IMR-90 (cell line): ENCODE data around the gene ASF1A. TPM values are rescaled to one million over a fixed set of nuclear protein-coding genes. Genes with fewer than 3 reads are reported as not detected.

Experiments
- ATAC-seq: fragments of 200-7000 bp; cut with Tn5 transposase; 2 replicates; pipeline ENCODE4 v1.9.1; 2020; ENCODE audit warnings: low read depth, mild to moderate bottlenecking, moderate library complexity
- BruUV-seq: library from RNA; stranded (reverse); fragments of 400-500 nt; replicated peaks from 2 replicates; lab custom pipeline; 2021; lab: Mats Ljungman, UMichigan
- CTCF ChIA-PET: fragments of 300-600 bp; formaldehyde crosslinking; extraction: SDS; loops from one replicate; lab custom pipeline; 2021; ENCODE audit warnings: antibody characterized with exemption; lab: Yijun Ruan, JAX
- POLR2A ChIA-PET: fragments of 300-600 bp; sonication (Branson Sonifier 250); formaldehyde crosslinking; loops from one replicate; lab custom pipeline; 2022; ENCODE audit warnings: antibody characterized with exemption; ENCODE audit not compliant: unreplicated experiment; lab: Charles Lee
- DNase-seq: peaks from one replicate; pipeline ENCODE4 v3.0.0; 2013
- H2AFZ ChIP-seq: replicated peaks from 2 replicates; pipeline ENCODE3; 2013; ENCODE audit warnings: low read length, mild to moderate bottlenecking; ENCODE audit not compliant: poor library complexity
- H2AK5ac ChIP-seq: 2 replicates; pipeline ENCODE4 v1.6.1; 2013; ENCODE audit warnings: low read depth, low read length, inconsistent platforms
- H2AK9ac ChIP-seq: replicated peaks from 2 replicates; pipeline ENCODE3; 2013; ENCODE audit warnings: mild to moderate bottlenecking, low read depth, low read length, moderate library complexity; ENCODE audit not compliant: poor library complexity
- H2BK120ac ChIP-seq: 2 replicates; pipeline ENCODE4 v1.6.1; 2013; ENCODE audit warnings: low read depth, low read length, inconsistent platforms
- H2BK15ac ChIP-seq: 3 replicates; pipeline ENCODE4 v1.6.1; 2013; ENCODE audit warnings: low read depth, low read length, inconsistent platforms
- H2BK20ac ChIP-seq: 2 replicates; pipeline ENCODE4 v1.6.1; 2013; ENCODE audit warnings: low read depth, mild to moderate bottlenecking, inconsistent platforms, low read length, moderate library complexity
- H2BK5ac ChIP-seq: 2 replicates; pipeline ENCODE4 v1.6.1; 2013; ENCODE audit warnings: mild to moderate bottlenecking, low read depth, low read length, inconsistent platforms; ENCODE audit not compliant: poor library complexity, severe bottlenecking
- H3K14ac ChIP-seq: replicated peaks from 2 replicates; pipeline ENCODE4 v1.6.1; 2013; ENCODE audit warnings: low read depth, low read length, inconsistent platforms
- H3K18ac ChIP-seq: 2 replicates; pipeline ENCODE4 v1.6.1; 2013; ENCODE audit warnings: low read depth, low read length, control low read depth
- H3K23ac ChIP-seq: 2 replicates; pipeline ENCODE4 v1.6.1; 2013; ENCODE audit warnings: low read depth, low read length, inconsistent platforms
- H3K27ac ChIP-seq: 2 replicates; pipeline ENCODE4 v1.5.1; 2013; ENCODE audit warnings: mild to moderate bottlenecking, control low read depth, low read length; ENCODE audit not compliant: insufficient read depth
- H3K27me3 ChIP-seq: 2 replicates; pipeline ENCODE4 v1.6.1; 2013; ENCODE audit warnings: low read length; ENCODE audit not compliant: control insufficient read depth, insufficient read depth
- H3K36me3 ChIP-seq: 2 replicates; pipeline ENCODE4 v1.6.1; 2013; ENCODE audit warnings: low read length, mixed read lengths; ENCODE audit not compliant: control insufficient read depth, insufficient read depth
- H3K4ac ChIP-seq: 2 replicates; pipeline ENCODE4 v1.6.1; 2013; ENCODE audit warnings: low read depth, low read length, inconsistent platforms
- H3K4me1 ChIP-seq: 2 replicates; pipeline ENCODE4 v1.6.1; 2013; ENCODE audit warnings: low read length, mixed read lengths; ENCODE audit not compliant: control insufficient read depth, insufficient read depth
- H3K4me2 ChIP-seq: 2 replicates; pipeline ENCODE4 v1.6.1; 2013; ENCODE audit warnings: low read depth, mild to moderate bottlenecking, control low read depth, low read length, moderate library complexity
- H3K4me3 ChIP-seq: 2 replicates; pipeline ENCODE4 v1.5.1; 2013; ENCODE audit warnings: low read depth, mild to moderate bottlenecking, control low read depth, low read length, moderate library complexity; ENCODE audit not compliant: insufficient read depth
- H3K56ac ChIP-seq: 2 replicates; pipeline ENCODE4 v1.6.1; 2013; ENCODE audit warnings: low read length, inconsistent platforms; ENCODE audit not compliant: insufficient read depth; ENCODE audit errors: extremely low read depth
- H3K79me1 ChIP-seq, 2 experiments: 2 replicates each; pipeline ENCODE4 v1.6.1; 2013; ENCODE audit warnings: low read length in 2 of 2, inconsistent platforms in 1 of 2, low read depth in 1 of 2
- H3K9ac ChIP-seq: 2 replicates; pipeline ENCODE4 v1.6.1; 2013; ENCODE audit warnings: low read depth, low read length, control low read depth
- H3K9me1 ChIP-seq: 2 replicates; pipeline ENCODE4 v1.6.1; 2013; ENCODE audit warnings: low read length, inconsistent platforms; ENCODE audit not compliant: insufficient read depth
- H3K9me3 ChIP-seq: 2 replicates; pipeline ENCODE4 v1.6.1; 2013; ENCODE audit warnings: low read length; ENCODE audit not compliant: control insufficient read depth, insufficient read depth
- H4K20me1 ChIP-seq: 2 replicates; pipeline ENCODE4 v1.6.1; 2013; ENCODE audit warnings: low read length, inconsistent platforms; ENCODE audit not compliant: insufficient read depth
- H4K5ac ChIP-seq: 2 replicates; pipeline ENCODE4 v1.6.1; 2013; ENCODE audit warnings: mild to moderate bottlenecking, low read depth, low read length, control low read depth
- H4K8ac ChIP-seq, 2 experiments: 2 replicates each; pipeline ENCODE4 v1.6.1; 2013; ENCODE audit warnings: low read depth in 2 of 2, low read length in 2 of 2, control low read depth in 1 of 2, inconsistent platforms in 1 of 2
- H4K91ac ChIP-seq: 2 replicates; pipeline ENCODE4 v1.6.1; 2013; ENCODE audit warnings: low read depth, low read length, inconsistent platforms; ENCODE audit not compliant: insufficient read depth
- BHLHE40 ChIP-seq: fragments of 150-350 bp; IDR thresholded peaks from 2 replicates; pipeline ENCODE4 v1.6.1; 2016; ENCODE audit warnings: mild to moderate bottlenecking, low read depth, low read length
- CEBPB ChIP-seq: IDR thresholded peaks from 2 replicates; pipeline ENCODE4 v1.6.1; 2012; ENCODE audit warnings: low read depth, low read length, improper control_type of control experiment
- CHD1 ChIP-seq: IDR thresholded peaks from 2 replicates; pipeline ENCODE4 v1.6.1; 2012; ENCODE audit warnings: low read depth, low read length, improper control_type of control experiment
- FOS ChIP-seq: fragments of 150-350 bp; IDR thresholded peaks from 2 replicates; pipeline ENCODE4 v1.6.1; 2016; ENCODE audit warnings: low read depth, low read length
- MAFK ChIP-seq: IDR thresholded peaks from 2 replicates; pipeline ENCODE4 v1.6.1; 2012; ENCODE audit warnings: low read depth, low read length, improper control_type of control experiment
- MAZ ChIP-seq: IDR thresholded peaks from 2 replicates; pipeline ENCODE4 v1.6.1; 2012; ENCODE audit warnings: low read depth, mild to moderate bottlenecking, low read length, improper control_type of control experiment, moderate library complexity, borderline replicate concordance
- MXI1 ChIP-seq: IDR thresholded peaks from 2 replicates; pipeline ENCODE4 v1.6.1; 2012; ENCODE audit warnings: low read depth, mild to moderate bottlenecking, low read length, moderate library complexity, borderline replicate concordance
- NFE2L2 ChIP-seq: fragments of 150-350 bp; IDR thresholded peaks from 2 replicates; pipeline ENCODE4 v1.6.1; 2016; ENCODE audit warnings: low read depth, mild to moderate bottlenecking, low read length
- POLR2A ChIP-seq: IDR thresholded peaks from 2 replicates; pipeline ENCODE4 v1.6.1; 2012; ENCODE audit warnings: mild to moderate bottlenecking, low read depth, low read length
- RAD21 ChIP-seq: IDR thresholded peaks from 2 replicates; pipeline ENCODE4 v1.6.1; 2012; ENCODE audit warnings: low read length, improper control_type of control experiment
- RCOR1 ChIP-seq: IDR thresholded peaks from 2 replicates; pipeline ENCODE4 v1.6.1; 2012; ENCODE audit warnings: mild to moderate bottlenecking, low read length, improper control_type of control experiment; ENCODE audit not compliant: insufficient replicate concordance
- RFX5 ChIP-seq: IDR thresholded peaks from 2 replicates; pipeline ENCODE4 v1.8.0; 2012; ENCODE audit warnings: low read depth, mild to moderate bottlenecking, low read length, moderate library complexity
- SMC3 ChIP-seq: fragments of 150-350 bp; IDR thresholded peaks from 2 replicates; pipeline ENCODE4 v1.6.1; 2016; ENCODE audit warnings: low read depth, mild to moderate bottlenecking, antibody characterized with exemption, low read length, moderate library complexity
- WGBS, 2 experiments: methylation state at CpG; one replicate each; pipeline versions ENCODE4 v1.1.5 to v1.1.7; 2013; ENCODE audit warnings: missing lambda C conversion rate in 2 of 2; ENCODE audit not compliant: insufficient read length in 1 of 2; ENCODE audit errors: extremely low coverage in 2 of 2; 5-methylcytosine and 5-hydroxymethylcytosine counted together
- dilution Hi-C: fragments of 300-500 bp; cut with HindIII; formaldehyde crosslinking; loops from one replicate; pipeline ENCODE4 v1.14.3; 2018; ENCODE audit warnings: low sequenced_read_pairs; ENCODE audit not compliant: unreplicated experiment
- in situ Hi-C: fragments of 300-500 bp; cut with MboI; formaldehyde crosslinking; loops from 3 replicates; pipeline ENCODE4 v1.14.3; 2019; ENCODE audit warnings: low sequenced_read_pairs, inconsistent platforms, mixed read lengths
- intact Hi-C: fragments of 100-400 bp; cut with micrococcal nuclease; formaldehyde crosslinking; loops from 2 replicates; pipeline ENCODE4 v1.10.0; 2022
- polyA plus RNA-seq, 3 experiments: library from polyadenylated mRNA; depleted of rRNA; stranded (reverse); fragments of >200 nt; gene quantifications; 2 replicates each; pipeline ENCODE4 v1.2.3, GENCODE V29; 2012; ENCODE audit warnings: low replicate concordance in 1 of 3
- total RNA-seq: library from RNA; depleted of rRNA; stranded (reverse); fragments of >200 nt; gene quantifications from 2 replicates; pipeline ENCODE4 v1.2.3, GENCODE V29; 2012
- TF ChIP-seq, protein P1 (sequence below): fragments of 150-350 bp; IDR thresholded peaks from 2 replicates; pipeline ENCODE4 v1.6.1; 2017; ENCODE audit warnings: mild to moderate bottlenecking, antibody characterized with exemption, low read length, low read depth
- TF ChIP-seq, protein P2 (sequence below): fragments of 150-350 bp; IDR thresholded peaks from 2 replicates; pipeline ENCODE4 v1.6.1; 2016; ENCODE audit warnings: low read depth, mild to moderate bottlenecking, low read length, moderate library complexity, borderline replicate concordance
- TF ChIP-seq, protein P3 (sequence below): conservative IDR thresholded peaks from 2 replicates; pipeline ENCODE4 v1.5.1; 2012; ENCODE audit warnings: mild to moderate bottlenecking, low read depth, low read length, improper control_type of control experiment

ASF1A gene
- total and polyA plus RNA-seq, 2 of the 4 experiments (the other 2 are of a cell fraction), result 10.1 to 11.1 TPM

DNA sequence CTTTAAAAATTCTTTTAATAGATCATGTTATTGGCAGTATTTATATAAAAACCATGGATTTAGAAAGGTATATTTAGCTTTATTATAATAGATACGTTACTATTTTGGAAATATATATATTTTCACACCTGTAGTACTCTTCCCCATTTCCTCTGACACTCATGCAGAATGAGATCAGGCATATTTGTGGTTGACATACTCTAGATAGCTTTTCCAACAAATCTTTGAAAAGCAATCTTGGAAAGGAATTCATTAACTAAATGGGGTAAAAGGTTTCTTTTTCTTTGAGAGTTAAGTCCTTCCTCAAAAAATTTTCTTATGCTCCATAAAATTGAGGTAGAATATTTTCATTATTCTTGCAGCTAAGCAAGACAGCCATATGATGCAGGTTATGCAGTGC, 14.5 kb downstream of the ASF1A start:
- intact Hi-C loops (no loop called here), dilution Hi-C loops (no loop called here), in situ Hi-C loops (no loop called here)
- no peak overlapping the region for H3K9ac ChIP-seq
- ATAC-seq (no peak), DNase-seq (peak; percentile 30)
- H2BK15ac ChIP-seq, result no peak overlapping the region
- H4K5ac ChIP-seq, result no peak overlapping the region
- H3K56ac ChIP-seq, result no peak overlapping the region
- H3K27me3 ChIP-seq, result no peaks in the 10 kb centered on the region
- H3K4me2 ChIP-seq, result no peak overlapping the region; the same call in 1 of the 2 replicates
- no peak overlapping the region for H4K91ac ChIP-seq
- H2AK5ac ChIP-seq, result no peak overlapping the region
- H4K20me1 ChIP-seq, result no peaks in the 10 kb centered on the region
- H3K4ac ChIP-seq, result no peak overlapping the region
- H3K27ac ChIP-seq, result no peak overlapping the region
- TF ChIP-seq, protein P1, sequence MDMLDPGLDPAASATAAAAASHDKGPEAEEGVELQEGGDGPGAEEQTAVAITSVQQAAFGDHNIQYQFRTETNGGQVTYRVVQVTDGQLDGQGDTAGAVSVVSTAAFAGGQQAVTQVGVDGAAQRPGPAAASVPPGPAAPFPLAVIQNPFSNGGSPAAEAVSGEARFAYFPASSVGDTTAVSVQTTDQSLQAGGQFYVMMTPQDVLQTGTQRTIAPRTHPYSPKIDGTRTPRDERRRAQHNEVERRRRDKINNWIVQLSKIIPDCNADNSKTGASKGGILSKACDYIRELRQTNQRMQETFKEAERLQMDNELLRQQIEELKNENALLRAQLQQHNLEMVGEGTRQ, result no peak
- TF ChIP-seq MAFK (no peak), POLR2A (no peak), MXI1 (no peak), SMC3 (no peak), RAD21 (no peak), FOS (no peak), CEBPB (no peak), MAZ (no peak), RCOR1 (no peak), BHLHE40 (no peak), RFX5 (no peak), CHD1 (no peak), NFE2L2 (no peak)
- TF ChIP-seq, protein P2, sequence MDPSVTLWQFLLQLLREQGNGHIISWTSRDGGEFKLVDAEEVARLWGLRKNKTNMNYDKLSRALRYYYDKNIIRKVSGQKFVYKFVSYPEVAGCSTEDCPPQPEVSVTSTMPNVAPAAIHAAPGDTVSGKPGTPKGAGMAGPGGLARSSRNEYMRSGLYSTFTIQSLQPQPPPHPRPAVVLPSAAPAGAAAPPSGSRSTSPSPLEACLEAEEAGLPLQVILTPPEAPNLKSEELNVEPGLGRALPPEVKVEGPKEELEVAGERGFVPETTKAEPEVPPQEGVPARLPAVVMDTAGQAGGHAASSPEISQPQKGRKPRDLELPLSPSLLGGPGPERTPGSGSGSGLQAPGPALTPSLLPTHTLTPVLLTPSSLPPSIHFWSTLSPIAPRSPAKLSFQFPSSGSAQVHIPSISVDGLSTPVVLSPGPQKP, result no peak
- TF ChIP-seq, protein P3, sequence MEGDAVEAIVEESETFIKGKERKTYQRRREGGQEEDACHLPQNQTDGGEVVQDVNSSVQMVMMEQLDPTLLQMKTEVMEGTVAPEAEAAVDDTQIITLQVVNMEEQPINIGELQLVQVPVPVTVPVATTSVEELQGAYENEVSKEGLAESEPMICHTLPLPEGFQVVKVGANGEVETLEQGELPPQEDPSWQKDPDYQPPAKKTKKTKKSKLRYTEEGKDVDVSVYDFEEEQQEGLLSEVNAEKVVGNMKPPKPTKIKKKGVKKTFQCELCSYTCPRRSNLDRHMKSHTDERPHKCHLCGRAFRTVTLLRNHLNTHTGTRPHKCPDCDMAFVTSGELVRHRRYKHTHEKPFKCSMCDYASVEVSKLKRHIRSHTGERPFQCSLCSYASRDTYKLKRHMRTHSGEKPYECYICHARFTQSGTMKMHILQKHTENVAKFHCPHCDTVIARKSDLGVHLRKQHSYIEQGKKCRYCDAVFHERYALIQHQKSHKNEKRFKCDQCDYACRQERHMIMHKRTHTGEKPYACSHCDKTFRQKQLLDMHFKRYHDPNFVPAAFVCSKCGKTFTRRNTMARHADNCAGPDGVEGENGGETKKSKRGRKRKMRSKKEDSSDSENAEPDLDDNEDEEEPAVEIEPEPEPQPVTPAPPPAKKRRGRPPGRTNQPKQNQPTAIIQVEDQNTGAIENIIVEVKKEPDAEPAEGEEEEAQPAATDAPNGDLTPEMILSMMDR, result no peak
- H3K9me3 ChIP-seq, result no peaks in the 10 kb centered on the region
- no peak overlapping the region for H2AK9ac ChIP-seq
- H3K9me1 ChIP-seq, result peaks cover 4% of the 10 kb centered on the region; the same call in 1 of the 2 replicates
- no peak overlapping the region for H2BK120ac ChIP-seq
- no peak overlapping the region for H2BK20ac ChIP-seq
- no peak overlapping the region for H2BK5ac ChIP-seq
- no peak overlapping the region for H2AFZ ChIP-seq
- CTCF ChIA-PET, result interaction anchor here (1.5 kb wide), 1 partner anchor 12 kb away, joined by 5 read pairs; no protein-coding TSS in a partner anchor
- WGBS, 2 experiments, result no CpG with 5 or more reads among the region's 1 CpG
- peaks cover 12 to 16% of the 10 kb centered on the region in 2 experiments for H3K79me1 ChIP-seq
- H4K8ac ChIP-seq, result no peak overlapping the region
- no peak overlapping the region for H3K18ac ChIP-seq
- peaks cover 10% of the 10 kb centered on the region for H3K36me3 ChIP-seq
- BruUV-seq, result no TSS peak
- POLR2A ChIA-PET, result no interaction called here
- H3K14ac ChIP-seq, result no peak overlapping the region
- no peak overlapping the region for H3K4me3 ChIP-seq
- no peak overlapping the region for H3K23ac ChIP-seq
- peaks cover 4% of the 10 kb centered on the region; the same call in 1 of the 2 replicates for H3K4me1 ChIP-seq
